Uterus (tissue), 4 donors: ENCODE data around the gene EGFLAM. TPM values are rescaled to one million over a fixed set of nuclear protein-coding genes. Genes with fewer than 3 reads are reported as not detected.
A peak's percentile ranks its signal among the peaks of the same experiment; 100 is the strongest.

Experiments used
- DNase-seq, 2 donors: peaks; one replicate each; pipeline ENCODE4 v3.0.0-alpha.2; 2019 to 2020
- H3K27ac ChIP-seq, 2 donors: fragments of 200-600 bp; sonication (generic); 1 replicate in 1 of 2; 2 replicates in 1 of 2; pipeline ENCODE4 v1.5.1; 2016 to 2018
- H3K27me3 ChIP-seq, 2 donors: fragments of 200-600 bp; sonication (generic); one replicate each; pipeline ENCODE4 v1.5.1; 2018 to 2019; ENCODE audit warnings: control low read depth in 1 of 2
- H3K36me3 ChIP-seq, 2 donors: fragments of 200-600 bp; sonication (generic); one replicate each; pipeline ENCODE4 v1.5.1; 2019; ENCODE audit warnings: control low read depth in 1 of 2
- H3K4me1 ChIP-seq, 2 donors: fragments of 200-600 bp; sonication (generic); one replicate each; pipeline ENCODE4 v1.5.1; 2018 to 2019; ENCODE audit warnings: control low read depth in 1 of 2
- H3K4me3 ChIP-seq, 2 donors: fragments of 200-600 bp; sonication (generic); 1 replicate in 1 of 2; 2 replicates in 1 of 2; pipeline ENCODE4 v1.5.1; 2018 to 2019; ENCODE audit warnings: mild to moderate bottlenecking in 1 of 2
- H3K9me3 ChIP-seq, 2 donors: fragments of 200-600 bp; sonication (generic); one replicate each; pipeline ENCODE4 v1.5.1; 2019; ENCODE audit warnings: control low read depth in 1 of 2
- CTCF ChIP-seq, 4 experiments: fragments of 200-600 bp in 2 of 4; fragments of 450-650 bp in 2 of 4; sonication (generic) in 2 of 4; IDR thresholded peaks; one replicate each; pipeline ENCODE4 v1.5.1; 2016 to 2019; ENCODE audit warnings: antibody characterized with exemption in 4 of 4, mild to moderate bottlenecking in 2 of 4, moderate library complexity in 1 of 4
- POLR2A ChIP-seq, 2 donors: fragments of 450-650 bp; IDR thresholded peaks; one replicate each; pipeline ENCODE4 v1.6.1; 2016; ENCODE audit warnings: antibody characterized with exemption in 2 of 2, mild to moderate bottlenecking in 1 of 2, moderate library complexity in 1 of 2
- intact Hi-C: fragments of 100-400 bp; cut with DNase I; formaldehyde crosslinking; loops from one replicate; pipeline ENCODE4 v1.15.1; 2023; ENCODE audit warnings: low total_unique reads
- total RNA-seq, 4 donors: library from RNA; depleted of rRNA in 3 of 4; stranded (reverse); fragments of >200 nt in 3 of 4; gene quantifications; one replicate each; pipeline versions ENCODE4 v1.1.0 to v1.2.4, GENCODE V29; 2014 to 2023
- donor health status: DM: yes; HTN: yes; CAD: no.

Gene EGFLAM
- total RNA-seq, 4 donors from 2014 or later: 0.26 to 16.8 (median 3.6) TPM

GRCh38 chr5:38445374-38446028, 187.1 kb downstream of the EGFLAM start:
- H3K9me3 ChIP-seq: no peaks in the 10 kb centered on the region
- peak overlapping the region in 1 of 2 donors; percentile 34 for H3K27ac ChIP-seq
- H3K4me1 ChIP-seq: no peaks in the 10 kb centered on the region
- peak; percentile 38 to 48 for DNase-seq
- H3K4me3 ChIP-seq: no peak overlapping the region
- TF ChIP-seq POLR2A (IDR thresholded peaks at IDR 0.05): no peak
- TF ChIP-seq CTCF (IDR thresholded peaks at IDR 0.05): no peak
- H3K27me3 ChIP-seq: no peaks in the 10 kb centered on the region
- H3K36me3 ChIP-seq: no peaks in the 10 kb centered on the region
- intact Hi-C loops: no loop called here

GRCh38 chr5:38446029-38446522, 187.7 kb downstream of the EGFLAM start:
- H3K4me3 ChIP-seq: no peak overlapping the region
- no peaks in the 10 kb centered on the region for H3K36me3 ChIP-seq
- no peaks in the 10 kb centered on the region for H3K9me3 ChIP-seq
- TF ChIP-seq POLR2A (IDR thresholded peaks at IDR 0.05) (no peak), CTCF (IDR thresholded peaks at IDR 0.05) (no peak)
- DNase-seq: no peak
- no peaks in the 10 kb centered on the region for H3K27me3 ChIP-seq
- H3K27ac ChIP-seq: peak overlapping the region in 1 of 2 donors; percentile 34
- intact Hi-C loops: no loop called here
- H3K4me1 ChIP-seq: no peaks in the 10 kb centered on the region

GRCh38 chr5:38447056-38447455, 188.7 kb downstream of the EGFLAM start:
- TF ChIP-seq POLR2A (IDR thresholded peaks at IDR 0.05): no peak
- no peak for TF ChIP-seq CTCF (IDR thresholded peaks at IDR 0.05)
- Histone ChIP-seq H3K27me3 (no peaks in the 10 kb centered on the region), H3K4me3 (no peak overlapping the region), H3K36me3 (no peaks in the 10 kb centered on the region), H3K9me3 (no peaks in the 10 kb centered on the region), H3K4me1 (no peaks in the 10 kb centered on the region), H3K27ac (peak overlapping the region; percentile 2 to 4)
- no peak for DNase-seq
- intact Hi-C loops: no loop called here

- Histone ChIP-seq H3K9me3 (no peaks in the 10 kb centered on the region), H3K4me1 (no peaks in the 10 kb centered on the region), H3K27ac (peak overlapping the region; percentile 4 to 35), H3K4me3 (no peak overlapping the region), H3K27me3 (no peaks in the 10 kb centered on the region), H3K36me3 (no peaks in the 10 kb centered on the region)
- intact Hi-C loops: no loop called here
- TF ChIP-seq POLR2A (IDR thresholded peaks at IDR 0.05) (no peak), CTCF (IDR thresholded peaks at IDR 0.05) (no peak)
- peak; percentile 26 to 51 for DNase-seq
Observed at GRCh38 chr5:38447786-38448185, 189.4 kb downstream of the EGFLAM start.

- intact Hi-C loops: no loop called here
- no peak for TF ChIP-seq CTCF (IDR thresholded peaks at IDR 0.05)
- TF ChIP-seq POLR2A (IDR thresholded peaks at IDR 0.05): no peak
Observed at GRCh38 chr5:38448568-38449350, 190.4 kb downstream of the EGFLAM start.

More at GRCh38 chr5:38448568-38449350, 190.4 kb downstream of the EGFLAM start:
- no peaks in the 10 kb centered on the region for H3K4me1 ChIP-seq
- no peak overlapping the region for H3K4me3 ChIP-seq
- H3K9me3 ChIP-seq: no peaks in the 10 kb centered on the region
- no peaks in the 10 kb centered on the region for H3K36me3 ChIP-seq
- H3K27me3 ChIP-seq: no peaks in the 10 kb centered on the region
- peak overlapping the region; percentile 2 to 35 for H3K27ac ChIP-seq
- DNase-seq: no peak
